Measurements from ENCODE around the gene DNAH12. TPM values are rescaled to one million over a fixed set of nuclear protein-coding genes. Genes with fewer than 3 reads are reported as not detected.

The DNAH12 gene
- total RNA-seq, 1 experiment from 2014 or later: not detected

GRCh38 chr3:57391767-57392166, 152.4 kb downstream of the DNAH12 start:
- no peak for ATAC-seq
- H3K4me3 Mint-ChIP-seq: no peak overlapping the region

GRCh38 chr3:57389271-57389670, 154.9 kb downstream of the DNAH12 start:
- ChIA-PET POLR2A (no interaction called here), CTCF (no interaction called here)
- DNase-seq (ENCODE audit: low spot score) (no peak), ATAC-seq (no peak)
- no peaks in the 10 kb centered on the region; the same call in 1 of the 2 replicates for H3K27me3 Mint-ChIP-seq (ENCODE audit: low read depth)
- H3K4me3 Mint-ChIP-seq: no peak overlapping the region
- H3K4me1 Mint-ChIP-seq: no peaks in the 10 kb centered on the region
- H3K36me3 Mint-ChIP-seq: no peaks in the 10 kb centered on the region
- TF ChIP-seq CDX4 (CRISPR knock-in tag; IDR thresholded peaks at IDR 0.05; ENCODE audit: borderline replicate concordance): no peak
- no peak for TF ChIP-seq FOXP1 (CRISPR knock-in tag; IDR thresholded peaks at IDR 0.05; ENCODE audit: borderline replicate concordance)
- TF ChIP-seq ZNF232 (CRISPR knock-in tag; IDR thresholded peaks at IDR 0.05): no peak
- no peak for TF ChIP-seq TCF7 (CRISPR knock-in tag; IDR thresholded peaks at IDR 0.05; ENCODE audit: low read depth)
- no peak for TF ChIP-seq EMX1 (CRISPR knock-in tag; IDR thresholded peaks at IDR 0.05)
- TF ChIP-seq SOX15 (CRISPR knock-in tag; IDR thresholded peaks at IDR 0.05): no peak
- no peak for TF ChIP-seq FOXK1 (CRISPR knock-in tag; IDR thresholded peaks at IDR 0.05)
- TF ChIP-seq ATF6 (CRISPR knock-in tag; IDR thresholded peaks at IDR 0.05): no peak
- TF ChIP-seq CREB1 (CRISPR knock-in tag; IDR thresholded peaks at IDR 0.05): no peak
- TF ChIP-seq ATF3 (CRISPR knock-in tag; conservative IDR thresholded peaks at IDR 0.05): no peak
- no peak for TF ChIP-seq ZNF138 (CRISPR knock-in tag; conservative IDR thresholded peaks at IDR 0.05)
- no peak for TF ChIP-seq NR3C1 (CRISPR knock-in tag; conservative IDR thresholded peaks at IDR 0.05; ENCODE audit: low read depth)
- no peak for TF ChIP-seq USF2 (CRISPR knock-in tag; IDR thresholded peaks at IDR 0.05)
- no peak for TF ChIP-seq MXD4 (CRISPR knock-in tag; IDR thresholded peaks at IDR 0.05; ENCODE audit: borderline replicate concordance)
- TF ChIP-seq PRDM15 (CRISPR knock-in tag; IDR thresholded peaks at IDR 0.05): no peak
- no peak for TF ChIP-seq SMAD4 (CRISPR knock-in tag; IDR thresholded peaks at IDR 0.05)
- TF ChIP-seq ZNF671 (CRISPR knock-in tag; IDR thresholded peaks at IDR 0.05): no peak
- TF ChIP-seq NFATC4 (CRISPR knock-in tag; IDR thresholded peaks at IDR 0.05): no peak
- no peak for TF ChIP-seq MYBL2 (CRISPR knock-in tag; IDR thresholded peaks at IDR 0.05)
- no peaks in the 10 kb centered on the region for H3K9me3 Mint-ChIP-seq
- no peak overlapping the region for H3K27ac Mint-ChIP-seq

More at GRCh38 chr3:57391767-57392166, 152.4 kb downstream of the DNAH12 start:
- TF ChIP-seq ETV6 (CRISPR knock-in tag; IDR thresholded peaks at IDR 0.05) (no peak), MLX (CRISPR knock-in tag; IDR thresholded peaks at IDR 0.05) (no peak), ZBTB21 (CRISPR knock-in tag; IDR thresholded peaks at IDR 0.05; ENCODE audit: borderline replicate concordance) (no peak), MXD4 (CRISPR knock-in tag; IDR thresholded peaks at IDR 0.05; ENCODE audit: borderline replicate concordance) (no peak), KAT7 (CRISPR knock-in tag; IDR thresholded peaks at IDR 0.05; ENCODE audit: borderline replicate concordance) (no peak), ZNF512 (CRISPR knock-in tag; IDR thresholded peaks at IDR 0.05; ENCODE audit: borderline replicate concordance) (no peak), ATF3 (CRISPR knock-in tag; conservative IDR thresholded peaks at IDR 0.05) (no peak), ZNF121 (CRISPR knock-in tag; IDR thresholded peaks at IDR 0.05) (no peak)
- no peaks in the 10 kb centered on the region; the same call in 1 of the 2 replicates for H3K27me3 Mint-ChIP-seq (ENCODE audit: low read depth)
- H3K27ac Mint-ChIP-seq: no peak overlapping the region
- no peak for DNase-seq (ENCODE audit: low spot score)
- no peaks in the 10 kb centered on the region for H3K9me3 Mint-ChIP-seq
- H3K4me1 Mint-ChIP-seq: no peaks in the 10 kb centered on the region
- ChIA-PET POLR2A (no interaction called here), CTCF (no interaction called here)
- H3K36me3 Mint-ChIP-seq: no peaks in the 10 kb centered on the region
